B cell (primary cell): ENCODE data around the gene BBS1. TPM values are rescaled to one million over a fixed set of nuclear protein-coding genes. Genes with fewer than 3 reads are reported as not detected.

Experiments used
- ATAC-seq: fragments of 200-7000 bp; cut with Tn5 transposase; one replicate; pipeline ENCODE4 v1.10.0; 2021; ENCODE audit warnings: low read depth, mild to moderate bottlenecking, moderate number of reproducible peaks, moderate library complexity
- CTCF ChIA-PET: fragments of 350-600 bp; sonication (Branson Sonifier 250); formaldehyde crosslinking; loops from one replicate; lab custom pipeline; 2021; ENCODE audit warnings: antibody characterized with exemption, inconsistent platforms; lab: Charles Lee
- POLR2A ChIA-PET: fragments of 350-600 bp; sonication (Branson Sonifier 250); formaldehyde crosslinking; loops from one replicate; lab custom pipeline; 2021; ENCODE audit warnings: antibody characterized with exemption; lab: Charles Lee
- DNase-seq: peaks from one replicate; pipeline ENCODE4 v3.0.0; 2013
- H2AFZ ChIP-seq: 2 replicates; pipeline ENCODE4 v1.6.1; 2012; ENCODE audit warnings: mild to moderate bottlenecking, low read depth, low read length; ENCODE audit not compliant: insufficient read depth, poor library complexity, severe bottlenecking
- H3K27ac ChIP-seq, 2 donors: 1 replicate in 1 of 2; 2 replicates in 1 of 2; pipeline ENCODE4 v1.5.1; 2012 to 2013; ENCODE audit warnings: low read length in 2 of 2, mild to moderate bottlenecking in 2 of 2, moderate library complexity in 1 of 2
- H3K27me3 ChIP-seq, 4 experiments: fragments of 200-600 bp in 1 of 4; sonication (generic) in 1 of 4; replicated peaks in 1 of 4; 1 replicate in 2 of 4; 2 replicates in 2 of 4; pipeline versions ENCODE4 v1.6.1 to v1.7.0; 2013 to 2016; ENCODE audit warnings: low read length in 3 of 4, mild to moderate bottlenecking in 2 of 4, mixed read lengths in 1 of 4, moderate library complexity in 1 of 4; ENCODE audit not compliant: insufficient read depth in 4 of 4, control insufficient read depth in 3 of 4; ENCODE audit errors: control extremely low read depth in 1 of 4
- H3K36me3 ChIP-seq, 2 experiments: replicated peaks in 1 of 2; 1 replicate in 1 of 2; 2 replicates in 1 of 2; pipeline versions ENCODE4 v1.6.1 to v1.7.1; 2013; ENCODE audit warnings: low read length in 1 of 2; ENCODE audit not compliant: insufficient read depth in 2 of 2, control insufficient read depth in 1 of 2; ENCODE audit errors: control extremely low read depth in 1 of 2, extremely low read depth in 1 of 2
- H3K4me1 ChIP-seq, 2 donors: fragments of 200-600 bp in 1 of 2; sonication (generic) in 1 of 2; 1 replicate in 1 of 2; 2 replicates in 1 of 2; pipeline versions ENCODE4 v1.5.1 to v1.6.1; 2013 to 2017; ENCODE audit warnings: low read length in 2 of 2; ENCODE audit not compliant: control insufficient read depth in 2 of 2, insufficient read depth in 2 of 2
- H3K4me2 ChIP-seq: replicated peaks from 2 replicates; pipeline ENCODE3; 2012; ENCODE audit warnings: mild to moderate bottlenecking, low read depth, low read length; ENCODE audit not compliant: poor library complexity, severe bottlenecking
- H3K4me3 ChIP-seq, 5 experiments: fragments of 200-600 bp in 1 of 5; sonication (generic) in 1 of 5; 1 replicate in 3 of 5; 2 replicates in 2 of 5; pipeline versions ENCODE4 v1.5.1 to v1.7.0; 2011 to 2016; ENCODE audit warnings: low read length in 4 of 5, mild to moderate bottlenecking in 4 of 5, low read depth in 2 of 5, control low read depth in 1 of 5, moderate library complexity in 1 of 5; ENCODE audit not compliant: insufficient read depth in 1 of 5; ENCODE audit errors: control extremely low read depth in 1 of 5, extremely low read depth in 1 of 5
- H3K79me2 ChIP-seq: fragments of 200-600 bp; sonication (generic); one replicate; pipeline ENCODE4 v1.6.0; 2016; ENCODE audit warnings: low read length; ENCODE audit not compliant: control insufficient read depth, insufficient read depth
- H3K9ac ChIP-seq: fragments of 200-600 bp; sonication (generic); 2 replicates; pipeline ENCODE4 v1.6.1; 2017; ENCODE audit warnings: mild to moderate bottlenecking, low read length, moderate library complexity
- H3K9me3 ChIP-seq, 3 donors: one replicate each; pipeline versions ENCODE4 v1.6.1 to v1.7.1; 2013; ENCODE audit warnings: low read length in 2 of 3; ENCODE audit not compliant: control insufficient read depth in 2 of 3, insufficient read depth in 1 of 3; ENCODE audit errors: control extremely low read depth in 1 of 3
- H4K20me1 ChIP-seq: 2 replicates; pipeline ENCODE4 v1.6.0; 2012; ENCODE audit warnings: mild to moderate bottlenecking, low read length; ENCODE audit not compliant: insufficient read depth, control insufficient read depth, poor library complexity, severe bottlenecking
- H3K27ac Mint-ChIP-seq: one replicate; pipeline ENCODE4 v1.8.0; 2021; ENCODE audit warnings: mixed read lengths
- H3K27me3 Mint-ChIP-seq: one replicate; pipeline ENCODE4 v1.8.0; 2021; ENCODE audit warnings: mixed read lengths
- H3K4me1 Mint-ChIP-seq: one replicate; pipeline ENCODE4 v1.8.0; 2021; ENCODE audit warnings: mixed read lengths
- H3K4me3 Mint-ChIP-seq: one replicate; pipeline ENCODE4 v1.8.0; 2021; ENCODE audit warnings: mixed read lengths
- H3K9me3 Mint-ChIP-seq: one replicate; pipeline ENCODE4 v1.8.0; 2022; ENCODE audit warnings: mixed read lengths; ENCODE audit not compliant: insufficient read depth
- EZH2 ChIP-seq: IDR thresholded peaks from 2 replicates; pipeline ENCODE4 v1.6.1; 2012; ENCODE audit warnings: borderline replicate concordance, low read depth, mild to moderate bottlenecking, moderate library complexity, low read length; ENCODE audit not compliant: insufficient read depth, poor library complexity, severe bottlenecking
- WGBS: methylation state at CpG from one replicate; pipeline ENCODE4 v1.1.5; 2013; ENCODE audit warnings: missing lambda C conversion rate; ENCODE audit not compliant: insufficient coverage; 5-methylcytosine and 5-hydroxymethylcytosine counted together
- intact Hi-C: fragments of 100-400 bp; cut with micrococcal nuclease; formaldehyde crosslinking; loops from one replicate; pipeline ENCODE4 v1.10.0; 2022
- polyA plus RNA-seq: library from polyadenylated mRNA; depleted of rRNA; stranded (reverse); fragments of >200 nt; gene quantifications from 2 replicates; pipeline ENCODE4 v1.2.3, GENCODE V29; 2012
- total RNA-seq, 2 donors: library from RNA; stranded (reverse); fragments of 120-200 nt in 1 of 2; gene quantifications; 1 replicate in 1 of 2; 2 replicates in 1 of 2; pipeline versions ENCODE4 v1.2.3 to v1.2.4, GENCODE V29; 2013 to 2022
- TF ChIP-seq, protein P1 (sequence below): fragments of 200-600 bp; IDR thresholded peaks from one replicate; pipeline ENCODE4 v1.8.0; 2022; ENCODE audit warnings: antibody characterized with exemption, mild to moderate bottlenecking

BBS1 gene
- total and polyA plus RNA-seq, 2 donors (not counting 1 experiment from before 2014, with no cell fraction given) = 20.4 to 52.5 TPM

DNA sequence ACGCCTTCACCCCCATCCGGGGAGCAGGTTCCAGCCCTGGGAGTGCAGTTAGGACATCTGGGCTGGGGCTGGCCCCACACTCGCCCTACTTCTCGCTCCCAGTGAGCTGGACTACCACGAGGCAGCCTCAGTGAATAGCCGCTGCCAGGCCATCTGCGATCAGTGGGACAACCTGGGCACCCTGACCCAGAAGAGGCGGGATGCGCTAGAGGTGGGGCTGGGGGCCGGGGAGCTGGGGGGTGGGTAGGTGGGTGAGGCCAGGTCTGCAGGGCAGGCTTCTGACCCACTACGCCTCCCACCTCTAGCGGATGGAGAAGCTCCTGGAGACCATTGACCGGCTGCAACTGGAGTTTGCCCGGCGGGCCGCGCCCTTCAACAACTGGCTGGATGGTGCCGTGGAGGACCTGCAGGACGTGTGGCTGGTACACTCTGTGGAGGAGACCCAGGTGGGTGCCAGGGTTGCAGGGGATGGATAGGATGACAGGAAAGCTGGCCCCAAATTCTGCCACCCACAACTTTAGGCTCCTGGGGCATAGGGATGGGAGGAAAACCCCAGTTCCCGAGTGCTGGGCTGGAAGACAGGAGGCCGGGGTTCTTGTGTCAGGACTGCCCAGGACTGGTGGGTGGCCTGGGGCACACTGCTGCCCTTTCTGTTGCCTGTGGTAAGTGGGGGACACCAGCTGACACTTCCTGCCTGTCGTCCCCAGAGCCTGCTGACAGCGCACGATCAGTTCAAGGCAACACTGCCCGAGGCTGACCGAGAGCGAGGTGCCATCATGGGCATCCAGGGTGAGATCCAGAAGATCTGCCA, 49.6 kb downstream of the BBS1 start:
- no peak overlapping the region for H3K4me2 ChIP-seq
- no peak overlapping the region for H3K4me3 ChIP-seq
- WGBS = 89% methylated on average over 24 of the region's 27 CpGs
- ATAC-seq (no peak), DNase-seq (no peak)
- no peaks in the 10 kb centered on the region for H3K36me3 ChIP-seq
- Mint-ChIP-seq H3K4me1 (peaks cover 2% of the 10 kb centered on the region), H3K27me3 (peaks cover 19% of the 10 kb centered on the region), H3K4me3 (no peak overlapping the region), H3K27ac (no peak overlapping the region), H3K9me3 (no peaks in the 10 kb centered on the region)
- H2AFZ ChIP-seq = no peak overlapping the region
- no peak overlapping the region for H3K9ac ChIP-seq
- TF ChIP-seq EZH2 = no peak
- TF ChIP-seq, protein P1, sequence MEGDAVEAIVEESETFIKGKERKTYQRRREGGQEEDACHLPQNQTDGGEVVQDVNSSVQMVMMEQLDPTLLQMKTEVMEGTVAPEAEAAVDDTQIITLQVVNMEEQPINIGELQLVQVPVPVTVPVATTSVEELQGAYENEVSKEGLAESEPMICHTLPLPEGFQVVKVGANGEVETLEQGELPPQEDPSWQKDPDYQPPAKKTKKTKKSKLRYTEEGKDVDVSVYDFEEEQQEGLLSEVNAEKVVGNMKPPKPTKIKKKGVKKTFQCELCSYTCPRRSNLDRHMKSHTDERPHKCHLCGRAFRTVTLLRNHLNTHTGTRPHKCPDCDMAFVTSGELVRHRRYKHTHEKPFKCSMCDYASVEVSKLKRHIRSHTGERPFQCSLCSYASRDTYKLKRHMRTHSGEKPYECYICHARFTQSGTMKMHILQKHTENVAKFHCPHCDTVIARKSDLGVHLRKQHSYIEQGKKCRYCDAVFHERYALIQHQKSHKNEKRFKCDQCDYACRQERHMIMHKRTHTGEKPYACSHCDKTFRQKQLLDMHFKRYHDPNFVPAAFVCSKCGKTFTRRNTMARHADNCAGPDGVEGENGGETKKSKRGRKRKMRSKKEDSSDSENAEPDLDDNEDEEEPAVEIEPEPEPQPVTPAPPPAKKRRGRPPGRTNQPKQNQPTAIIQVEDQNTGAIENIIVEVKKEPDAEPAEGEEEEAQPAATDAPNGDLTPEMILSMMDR = no peak
- H3K27ac ChIP-seq = no peak overlapping the region
- intact Hi-C loops = no loop called here
- peaks cover 0 to 4% (median 0%) of the 10 kb centered on the region in 3 donors for H3K9me3 ChIP-seq
- peaks cover 5 to 6% of the 10 kb centered on the region in 2 donors for H3K4me1 ChIP-seq
- H4K20me1 ChIP-seq = no peaks in the 10 kb centered on the region
- ChIA-PET CTCF (interaction anchor here (1.3 to 2.1 kb wide), 2 partner anchors 19 to 118 kb away, joined by 3 to 6 read pairs; partner anchors contain the start of gene RBM4B), POLR2A (interaction anchor here (1.0 kb wide), 2 partner anchors 56 to 80 kb away, joined by 3 read pairs; partner anchors contain the start of genes DPP3 and RBM14)
- H3K79me2 ChIP-seq = no peaks in the 10 kb centered on the region
- H3K27me3 ChIP-seq = peaks cover 0 to 24% (median 0%) of the 10 kb centered on the region in 4 experiments
